Mammary epithelial cell (primary cell): Measurements from ENCODE around the gene GRIA1.

Experiments used
- CTCF ChIP-seq, 2 donors: IDR thresholded peaks in 1 of 2; conservative IDR thresholded peaks in 1 of 2; 2 replicates each; pipeline ENCODE4 v1.5.1; 2011 to 2012; ENCODE audit warnings: inconsistent platforms in 2 of 2, low read length in 2 of 2, mild to moderate bottlenecking in 2 of 2, control low read depth in 1 of 2, low read depth in 1 of 2; ENCODE audit not compliant: insufficient read depth in 1 of 2; ENCODE audit errors: extremely low read depth in 1 of 2
- EZH2 ChIP-seq: IDR thresholded peaks from 2 replicates; pipeline ENCODE4 v1.6.1; 2012; ENCODE audit warnings: low read length, inconsistent platforms, borderline replicate concordance

GRCh38 chr5:153624451-153624765 lies 133.9 kb downstream of the GRIA1 start:
- TF ChIP-seq CTCF (conservative IDR thresholded peaks at IDR 0.05 in 1 of 2, IDR thresholded peaks at IDR 0.05 in 1 of 2; ENCODE audit: extremely low read depth in 1 of 2, insufficient read depth in 1 of 2, low read depth in 1 of 2, low read length in 2 of 2) (no peak), EZH2 (no peak)
